Stimulated activated naive CD8-positive, alpha-beta T cell treated with anti-CD3 and anti-CD28 coated beads, Interleukin-15, Interleukin-2, amounts not matched to agents 100 ng/mL and 50 ng/mL, for 24 hours (primary cell): ENCODE results near the gene IQGAP2.
"Not testable (repeated sequence)": the region's sequence is repeated elsewhere in the genome, so short reads cannot be mapped to it uniquely, and the experiment has no call there.

Experiments
- H3K27ac Mint-ChIP-seq: one replicate; pipeline ENCODE4 v1.8.0; 2021; ENCODE audit warnings: mild to moderate bottlenecking, mixed read lengths
- H3K27me3 Mint-ChIP-seq: one replicate; pipeline ENCODE4 v1.8.0; 2021; ENCODE audit warnings: mixed read lengths
- H3K36me3 Mint-ChIP-seq: one replicate; pipeline ENCODE4 v1.8.0; 2021; ENCODE audit warnings: low read depth, mixed read lengths
- H3K4me1 Mint-ChIP-seq: one replicate; pipeline ENCODE4 v1.8.0; 2021; ENCODE audit warnings: low read depth, mixed read lengths
- H3K4me3 Mint-ChIP-seq: one replicate; pipeline ENCODE4 v1.8.0; 2021; ENCODE audit warnings: mild to moderate bottlenecking, mixed read lengths
- H3K9me3 Mint-ChIP-seq: one replicate; pipeline ENCODE4 v1.8.0; 2021; ENCODE audit warnings: mixed read lengths

The IQGAP2 gene

DNA sequence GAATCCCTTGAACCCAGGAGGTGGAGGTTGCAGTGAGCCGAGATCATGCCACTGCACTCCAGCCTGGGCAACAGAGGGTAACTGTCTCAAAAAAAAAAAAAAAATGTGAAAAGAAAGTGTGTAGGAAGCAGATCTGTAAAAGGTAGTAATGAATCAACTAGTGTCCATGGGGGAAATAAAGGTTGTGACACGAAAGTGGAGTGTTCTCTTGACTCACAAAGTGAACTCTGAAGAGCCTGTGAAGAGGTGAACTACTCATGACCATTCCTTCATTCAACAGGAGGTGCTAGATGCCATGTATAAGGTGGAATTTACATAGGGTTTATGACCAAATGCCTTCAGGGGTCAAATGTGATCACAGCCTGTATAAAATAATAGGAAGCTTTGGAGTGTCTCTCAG, 12.8 kb downstream of the IQGAP2 start:
- H3K4me3 Mint-ChIP-seq: no peak overlapping the region
- H3K27ac Mint-ChIP-seq: peak overlapping the region; percentile 32

GRCh38 chr5:76419597-76420298, 16.7 kb downstream of the IQGAP2 start:
- Mint-ChIP-seq H3K4me1 (peaks cover 38% of the 10 kb centered on the region), H3K4me3 (no peak overlapping the region), H3K9me3 (no peaks in the 10 kb centered on the region), H3K27ac (no peak overlapping the region), H3K36me3 (peaks cover 12% of the 10 kb centered on the region), H3K27me3 (no peaks in the 10 kb centered on the region)

More for the DNA sequence above, 12.8 kb downstream of the IQGAP2 start:
- H3K9me3 Mint-ChIP-seq: no peaks in the 10 kb centered on the region
- no peaks in the 10 kb centered on the region for H3K27me3 Mint-ChIP-seq
- peaks cover 50% of the 10 kb centered on the region for H3K4me1 Mint-ChIP-seq
- peaks cover 16% of the 10 kb centered on the region for H3K36me3 Mint-ChIP-seq

GRCh38 chr5:76422227-76422626, 19.1 kb downstream of the IQGAP2 start:
- H3K27ac Mint-ChIP-seq: no peak overlapping the region
- peaks cover 41% of the 10 kb centered on the region for H3K4me1 Mint-ChIP-seq
- no peaks in the 10 kb centered on the region for H3K9me3 Mint-ChIP-seq
- no peaks in the 10 kb centered on the region for H3K27me3 Mint-ChIP-seq
- H3K4me3 Mint-ChIP-seq: no peak overlapping the region
- H3K36me3 Mint-ChIP-seq: peaks cover 10% of the 10 kb centered on the region

DNA sequence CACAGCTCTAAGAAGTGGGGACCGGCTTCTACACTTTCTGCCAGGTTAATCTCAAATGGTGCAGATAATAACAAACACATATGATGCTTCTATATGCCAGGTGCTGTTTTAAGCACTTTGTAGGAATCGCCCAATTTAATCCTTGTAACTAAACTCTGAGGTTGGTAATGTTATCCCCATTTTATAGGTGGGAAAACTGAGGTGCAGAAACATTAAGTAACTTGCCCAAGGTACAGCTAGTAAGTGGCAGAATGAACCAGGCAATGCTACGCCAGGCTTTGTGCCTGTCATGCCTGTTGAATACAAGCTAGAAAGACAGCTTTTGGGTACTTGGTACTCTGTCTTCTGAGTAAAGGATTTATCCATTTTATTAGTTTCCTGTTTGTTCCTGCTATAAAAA, 19.7 kb downstream of the IQGAP2 start:
- peaks cover 46% of the 10 kb centered on the region for H3K4me1 Mint-ChIP-seq
- no peak overlapping the region for H3K27ac Mint-ChIP-seq
- no peaks in the 10 kb centered on the region for H3K27me3 Mint-ChIP-seq
- H3K4me3 Mint-ChIP-seq: no peak overlapping the region
- peaks cover 10% of the 10 kb centered on the region for H3K36me3 Mint-ChIP-seq
- no peaks in the 10 kb centered on the region for H3K9me3 Mint-ChIP-seq

DNA sequence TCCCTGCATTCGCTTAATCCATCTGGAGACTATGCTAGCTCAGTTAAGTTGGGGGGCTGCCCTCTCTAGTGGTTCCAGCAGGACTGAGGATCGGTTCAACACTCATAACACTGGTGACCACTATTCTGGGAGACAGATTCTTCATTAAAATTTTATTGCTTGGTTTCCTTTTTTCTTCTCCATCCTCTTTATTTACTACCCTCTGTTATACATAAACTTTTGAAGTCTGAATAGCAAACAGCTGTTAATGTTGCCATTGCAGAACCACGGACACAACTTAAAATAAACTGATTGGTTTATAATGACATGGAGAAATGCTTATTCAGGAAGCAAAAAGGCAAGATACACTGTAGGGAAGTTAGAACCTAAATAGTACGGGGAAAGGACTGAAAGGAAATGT, 22.1 kb downstream of the IQGAP2 start:
- Mint-ChIP-seq H3K4me3 (no peak overlapping the region), H3K27me3 (no peaks in the 10 kb centered on the region), H3K4me1 (peaks cover 44% of the 10 kb centered on the region)

GRCh38 chr5:76425928-76426804, 23.1 kb downstream of the IQGAP2 start:
- H3K27me3 Mint-ChIP-seq: no peaks in the 10 kb centered on the region
- H3K36me3 Mint-ChIP-seq: no peaks in the 10 kb centered on the region
- H3K4me3 Mint-ChIP-seq: no peak overlapping the region
- H3K9me3 Mint-ChIP-seq: no peaks in the 10 kb centered on the region
- no peak overlapping the region for H3K27ac Mint-ChIP-seq
- H3K4me1 Mint-ChIP-seq: peaks cover 42% of the 10 kb centered on the region

More for the DNA sequence above, 22.1 kb downstream of the IQGAP2 start:
- peaks cover 4% of the 10 kb centered on the region for H3K36me3 Mint-ChIP-seq
- H3K9me3 Mint-ChIP-seq: no peaks in the 10 kb centered on the region
- H3K27ac Mint-ChIP-seq: no peak overlapping the region

DNA sequence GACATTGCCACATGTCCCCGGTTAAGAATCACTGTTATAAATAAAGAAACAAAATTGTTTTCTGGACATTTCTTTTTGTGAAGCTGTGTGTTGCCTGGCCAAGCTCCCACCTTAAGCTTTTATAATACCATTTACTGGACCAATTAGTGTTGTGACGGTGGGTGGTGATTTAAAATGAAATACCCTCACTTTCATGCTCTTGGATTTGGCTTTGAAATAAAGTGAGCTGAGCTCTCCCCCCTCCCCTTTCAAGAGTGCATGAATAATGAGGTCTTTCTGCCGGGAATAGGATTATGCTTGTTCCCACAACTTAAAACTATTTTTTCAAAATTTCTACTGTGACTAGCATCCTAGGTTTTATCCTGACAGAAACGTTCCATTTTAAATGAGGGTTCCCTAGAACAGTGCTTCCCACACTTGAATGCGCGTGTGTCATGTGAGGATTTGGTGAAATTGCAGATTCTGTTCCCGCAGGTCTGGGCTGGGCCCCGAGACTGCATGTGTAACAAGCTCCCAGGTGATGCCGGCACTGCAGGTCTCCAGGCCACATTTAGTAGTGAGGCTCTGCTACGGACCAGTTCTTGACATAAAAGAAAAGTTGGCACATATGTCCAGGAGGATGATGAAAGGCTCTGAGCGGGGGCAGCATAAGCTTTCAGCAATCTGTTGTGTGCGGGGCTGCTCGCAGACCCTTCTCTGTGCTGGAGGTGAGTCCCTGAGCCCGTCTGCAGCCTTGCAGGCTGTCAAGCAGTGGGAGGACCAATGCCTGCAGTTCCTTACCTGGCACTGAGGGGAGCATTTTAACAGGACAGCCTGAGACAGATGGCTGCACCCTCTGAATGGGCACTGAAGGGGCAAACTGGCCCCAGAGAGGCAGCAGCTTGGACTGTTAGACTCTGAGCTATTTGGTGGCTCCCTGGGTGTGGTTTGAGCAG, 24.4 kb downstream of the IQGAP2 start:
- no peak overlapping the region for H3K4me3 Mint-ChIP-seq
- no peak overlapping the region for H3K27ac Mint-ChIP-seq
- H3K9me3 Mint-ChIP-seq: no peaks in the 10 kb centered on the region
- no peaks in the 10 kb centered on the region for H3K27me3 Mint-ChIP-seq
- peaks cover 45% of the 10 kb centered on the region for H3K4me1 Mint-ChIP-seq
- H3K36me3 Mint-ChIP-seq: no peaks in the 10 kb centered on the region

DNA sequence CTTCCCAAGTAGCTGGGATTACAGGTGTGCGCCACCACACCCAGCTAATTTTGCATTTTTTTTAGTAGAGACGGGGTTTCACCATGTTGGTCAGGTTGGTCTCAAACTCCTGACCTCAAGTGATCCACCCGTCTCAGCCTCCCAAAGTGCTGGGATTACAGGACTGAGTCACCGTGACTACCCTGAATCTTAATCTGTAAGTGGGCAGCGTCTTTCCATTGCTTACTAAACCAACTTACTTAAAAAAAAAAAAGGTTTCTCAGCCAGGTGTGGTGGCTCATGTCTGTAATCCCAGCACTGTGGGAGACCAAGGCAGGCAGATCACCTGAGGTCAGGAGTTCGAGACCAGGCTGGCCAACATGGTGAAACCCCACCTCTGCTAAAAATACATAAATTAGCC, 25.5 kb downstream of the IQGAP2 start:
- H3K27ac Mint-ChIP-seq, H3K27me3 Mint-ChIP-seq, H3K4me3 Mint-ChIP-seq, H3K36me3 Mint-ChIP-seq, H3K9me3 Mint-ChIP-seq: not testable (repeated sequence)
- peaks cover 52% of the 10 kb centered on the region for H3K4me1 Mint-ChIP-seq

- Mint-ChIP-seq H3K4me1 (peaks cover 21% of the 10 kb centered on the region), H3K27ac (no peak overlapping the region), H3K4me3 (no peak overlapping the region), H3K27me3 (no peaks in the 10 kb centered on the region), H3K36me3 (peaks cover 13% of the 10 kb centered on the region), H3K9me3 (peaks cover 6% of the 10 kb centered on the region)
These were observed 30.2 kb downstream of the IQGAP2 start for GRCh38 chr5:76433261-76433660.

GRCh38 chr5:76437507-76437906, 34.4 kb downstream of the IQGAP2 start:
- Mint-ChIP-seq H3K36me3 (peaks cover 36% of the 10 kb centered on the region), H3K4me1 (peaks cover 23% of the 10 kb centered on the region), H3K9me3 (peaks cover 12% of the 10 kb centered on the region)
- not testable (repeated sequence) for H3K27ac Mint-ChIP-seq, H3K4me3 Mint-ChIP-seq, H3K27me3 Mint-ChIP-seq

DNA sequence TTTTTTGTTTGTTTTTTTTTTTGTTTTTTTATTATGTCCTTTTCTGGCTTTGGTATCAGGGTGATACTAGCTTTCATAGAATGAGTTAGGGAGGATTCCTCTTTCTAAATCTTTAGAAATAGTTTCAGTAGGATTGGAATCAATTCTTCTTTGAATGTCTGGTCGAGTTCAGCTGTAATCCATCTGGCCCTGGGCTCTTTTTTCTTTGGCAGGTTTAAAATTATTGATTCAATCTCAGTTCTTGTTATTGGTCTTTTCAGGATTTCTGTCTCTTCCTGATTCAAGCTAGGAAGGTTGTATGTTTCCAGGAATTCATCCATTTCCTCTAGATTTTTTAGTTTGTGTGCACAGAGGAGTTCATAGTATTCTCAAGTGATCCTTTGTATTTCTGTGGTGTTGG, 34.9 kb downstream of the IQGAP2 start:
- Mint-ChIP-seq H3K9me3 (peaks cover 12% of the 10 kb centered on the region), H3K27me3 (no peaks in the 10 kb centered on the region), H3K4me3 (no peak overlapping the region), H3K27ac (no peak overlapping the region), H3K4me1 (peaks cover 18% of the 10 kb centered on the region), H3K36me3 (peaks cover 36% of the 10 kb centered on the region)

- no peak overlapping the region for H3K4me3 Mint-ChIP-seq
- H3K9me3 Mint-ChIP-seq: peaks cover 12% of the 10 kb centered on the region
- H3K27me3 Mint-ChIP-seq: no peaks in the 10 kb centered on the region
- peaks cover 11% of the 10 kb centered on the region for H3K4me1 Mint-ChIP-seq
- H3K36me3 Mint-ChIP-seq: peaks cover 36% of the 10 kb centered on the region
- H3K27ac Mint-ChIP-seq: no peak overlapping the region
These were observed 36.1 kb downstream of the IQGAP2 start for GRCh38 chr5:76439201-76439600.

DNA sequence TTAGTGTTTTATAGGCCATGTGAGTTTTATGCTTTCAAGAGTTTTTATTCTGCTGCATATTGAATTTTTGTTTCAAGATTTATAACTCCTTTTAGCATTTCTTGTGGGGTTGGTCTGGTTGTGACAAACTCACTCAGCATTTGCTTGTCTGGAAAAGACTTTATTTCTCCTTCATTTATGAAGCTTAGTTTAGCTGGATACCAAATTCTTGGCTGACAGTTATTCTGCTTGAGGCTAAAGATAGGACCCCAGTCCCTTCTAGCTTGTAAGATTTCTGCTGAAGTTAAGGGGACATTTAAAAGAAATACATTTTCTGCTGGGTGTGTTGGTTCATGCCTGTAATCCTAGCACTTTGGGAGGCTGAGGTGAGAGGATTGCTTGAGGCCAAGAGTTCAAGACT, 36.8 kb downstream of the IQGAP2 start:
- Mint-ChIP-seq H3K4me3 (no peak overlapping the region), H3K4me1 (peaks cover 11% of the 10 kb centered on the region), H3K36me3 (peaks cover 37% of the 10 kb centered on the region), H3K9me3 (peaks cover 12% of the 10 kb centered on the region), H3K27me3 (no peaks in the 10 kb centered on the region), H3K27ac (no peak overlapping the region)

DNA sequence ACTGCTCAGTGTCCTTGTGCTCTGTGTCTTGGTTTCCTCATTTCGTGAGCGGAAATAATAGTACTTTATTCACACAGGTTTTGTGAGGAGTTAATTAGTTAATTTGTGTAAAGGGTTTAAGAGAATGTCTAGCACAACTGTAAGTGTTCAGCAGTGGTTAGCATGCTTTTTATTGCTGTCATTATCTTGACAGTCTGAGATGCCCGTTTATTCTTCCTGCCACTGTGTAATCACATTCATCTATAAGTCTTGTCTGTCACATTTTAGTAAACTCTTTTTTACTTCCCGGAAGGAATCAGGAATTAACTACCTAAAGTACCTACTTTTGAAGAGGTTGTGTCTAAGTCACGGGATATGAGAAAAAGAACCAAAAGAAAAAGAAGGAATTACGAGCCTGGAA, 38.0 kb downstream of the IQGAP2 start:
- peaks cover 35% of the 10 kb centered on the region for H3K36me3 Mint-ChIP-seq
- no peak overlapping the region for H3K4me3 Mint-ChIP-seq
- peaks cover 7% of the 10 kb centered on the region for H3K9me3 Mint-ChIP-seq
- H3K4me1 Mint-ChIP-seq: peaks cover 7% of the 10 kb centered on the region
- H3K27me3 Mint-ChIP-seq: no peaks in the 10 kb centered on the region
- H3K27ac Mint-ChIP-seq: no peak overlapping the region
